ENCODE measurements around the gene MASP1.

- TF ChIP-seq CTCF (IDR thresholded peaks at IDR 0.05 in 2 of 3, conservative IDR thresholded peaks at IDR 0.05 in 1 of 3; ENCODE audit: borderline replicate concordance in 1 of 3, insufficient read depth in 1 of 3, low read depth in 2 of 3, low read length in 2 of 3) (peak; percentile 12 to 52 (median 47); a peak in 4 of 6 replicates), POLR2A (IDR thresholded peaks at IDR 0.05; ENCODE audit: borderline replicate concordance, extremely low read depth, insufficient read depth, insufficient read length) (no peak)
Measured at GRCh38 chr3:187295316-187296034, 3.9 kb upstream of the MASP1 start.
